22Rv1 (cell line): Measurements from ENCODE around the gene DGKK.

Experiments used
- ZFX ChIP-seq: fragments of 450-650 bp; IDR thresholded peaks from 2 replicates; pipeline ENCODE4 v1.6.1; 2017; ENCODE audit warnings: antibody characterized with exemption, borderline replicate concordance
- TF ChIP-seq, protein P1 (sequence below): fragments of 450-650 bp; IDR thresholded peaks from 2 replicates; pipeline ENCODE4 v1.5.1; 2017; ENCODE audit warnings: mild to moderate bottlenecking

DNA sequence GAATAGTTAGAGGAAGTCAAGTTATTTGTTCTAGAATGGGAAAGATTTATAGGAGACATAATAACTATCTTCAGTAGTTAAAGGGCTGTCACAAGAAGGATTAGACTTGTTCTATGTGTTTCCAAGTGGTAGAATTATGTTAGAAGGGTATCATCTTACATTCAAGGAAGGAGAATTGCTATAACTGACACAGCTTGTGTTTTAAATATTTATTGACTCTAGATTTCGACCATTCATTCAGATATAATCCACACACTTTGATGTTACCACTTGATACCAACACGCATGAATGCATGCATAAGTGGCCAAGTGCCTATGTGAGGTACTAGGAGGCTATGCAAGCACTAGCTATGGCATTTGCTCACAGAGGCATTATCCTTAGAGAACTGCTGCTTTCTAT, 143.4 kb downstream of the DGKK start:
- no peak for TF ChIP-seq ZFX
- TF ChIP-seq, protein P1, sequence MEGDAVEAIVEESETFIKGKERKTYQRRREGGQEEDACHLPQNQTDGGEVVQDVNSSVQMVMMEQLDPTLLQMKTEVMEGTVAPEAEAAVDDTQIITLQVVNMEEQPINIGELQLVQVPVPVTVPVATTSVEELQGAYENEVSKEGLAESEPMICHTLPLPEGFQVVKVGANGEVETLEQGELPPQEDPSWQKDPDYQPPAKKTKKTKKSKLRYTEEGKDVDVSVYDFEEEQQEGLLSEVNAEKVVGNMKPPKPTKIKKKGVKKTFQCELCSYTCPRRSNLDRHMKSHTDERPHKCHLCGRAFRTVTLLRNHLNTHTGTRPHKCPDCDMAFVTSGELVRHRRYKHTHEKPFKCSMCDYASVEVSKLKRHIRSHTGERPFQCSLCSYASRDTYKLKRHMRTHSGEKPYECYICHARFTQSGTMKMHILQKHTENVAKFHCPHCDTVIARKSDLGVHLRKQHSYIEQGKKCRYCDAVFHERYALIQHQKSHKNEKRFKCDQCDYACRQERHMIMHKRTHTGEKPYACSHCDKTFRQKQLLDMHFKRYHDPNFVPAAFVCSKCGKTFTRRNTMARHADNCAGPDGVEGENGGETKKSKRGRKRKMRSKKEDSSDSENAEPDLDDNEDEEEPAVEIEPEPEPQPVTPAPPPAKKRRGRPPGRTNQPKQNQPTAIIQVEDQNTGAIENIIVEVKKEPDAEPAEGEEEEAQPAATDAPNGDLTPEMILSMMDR: no peak
